Measurements from ENCODE around the gene EBF3.

Gene EBF3

DNA sequence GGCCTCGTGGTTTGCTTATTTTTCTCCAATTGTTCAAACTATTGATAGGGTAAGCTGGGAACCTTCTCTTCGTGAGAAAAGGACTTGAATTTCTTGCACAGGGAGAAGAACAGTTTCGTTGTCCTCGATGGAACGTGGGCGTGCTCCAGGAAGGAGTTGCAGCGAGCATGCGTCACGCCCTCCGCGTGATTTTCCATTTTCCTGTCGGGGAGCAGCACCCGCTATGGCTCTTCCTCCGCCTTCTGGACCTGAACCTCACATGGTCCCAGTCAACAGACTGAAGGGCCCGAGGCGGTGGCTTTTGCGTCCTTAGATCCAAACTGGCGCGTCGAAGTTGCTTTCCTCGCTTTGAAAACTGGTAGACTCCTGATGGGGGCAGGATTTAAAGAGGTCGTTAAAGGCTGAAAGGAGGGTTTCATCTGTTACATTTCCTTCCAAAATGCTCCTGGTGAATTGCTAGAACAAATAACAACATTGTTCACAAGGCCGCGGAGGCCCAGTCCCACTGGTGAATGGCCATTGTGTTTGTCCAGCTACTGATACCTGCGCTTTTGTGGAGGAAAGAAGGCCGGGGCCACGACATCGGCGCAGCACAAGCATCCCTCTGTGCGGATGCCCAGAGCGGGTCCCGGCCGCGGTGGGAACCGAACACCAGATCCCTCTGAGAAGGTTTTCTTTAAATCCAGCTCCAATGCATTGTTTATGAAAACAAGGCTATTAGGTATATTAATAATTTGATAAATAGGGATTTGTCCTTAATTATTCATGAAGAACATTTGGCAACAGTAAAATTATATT lies 75.9 kb downstream of the EBF3 start:
- DNase-seq (ENCODE audit: low spot score) = no peak

GRCh38 chr10:129887381-129887905 lies 76.6 kb downstream of the EBF3 start:
- no peak for DNase-seq (ENCODE audit: low spot score)

DNA sequence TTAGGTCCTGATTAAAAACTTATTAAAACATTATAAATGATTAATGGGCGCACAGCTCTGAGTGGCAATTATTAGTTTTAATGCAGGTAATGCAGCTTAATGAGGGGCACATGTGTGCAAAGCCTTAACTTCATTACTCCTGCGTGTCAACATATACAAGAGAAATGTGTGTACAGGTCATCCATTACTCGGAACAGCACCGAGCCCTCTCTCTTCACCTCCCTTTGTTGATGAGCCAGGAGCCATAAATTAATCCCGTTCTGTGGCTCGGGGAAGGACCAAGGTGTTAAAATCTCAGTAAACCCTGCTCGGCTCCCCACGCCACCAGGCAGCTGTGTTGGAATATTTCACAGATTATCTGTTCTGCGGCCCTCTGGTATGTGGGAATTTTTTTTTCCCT lies 77.8 kb downstream of the EBF3 start:
- DNase-seq (ENCODE audit: low spot score) = no peak

- DNase-seq (ENCODE audit: low spot score) = no peak
Measured at GRCh38 chr10:129885526-129885925, 78.5 kb downstream of the EBF3 start.

DNA sequence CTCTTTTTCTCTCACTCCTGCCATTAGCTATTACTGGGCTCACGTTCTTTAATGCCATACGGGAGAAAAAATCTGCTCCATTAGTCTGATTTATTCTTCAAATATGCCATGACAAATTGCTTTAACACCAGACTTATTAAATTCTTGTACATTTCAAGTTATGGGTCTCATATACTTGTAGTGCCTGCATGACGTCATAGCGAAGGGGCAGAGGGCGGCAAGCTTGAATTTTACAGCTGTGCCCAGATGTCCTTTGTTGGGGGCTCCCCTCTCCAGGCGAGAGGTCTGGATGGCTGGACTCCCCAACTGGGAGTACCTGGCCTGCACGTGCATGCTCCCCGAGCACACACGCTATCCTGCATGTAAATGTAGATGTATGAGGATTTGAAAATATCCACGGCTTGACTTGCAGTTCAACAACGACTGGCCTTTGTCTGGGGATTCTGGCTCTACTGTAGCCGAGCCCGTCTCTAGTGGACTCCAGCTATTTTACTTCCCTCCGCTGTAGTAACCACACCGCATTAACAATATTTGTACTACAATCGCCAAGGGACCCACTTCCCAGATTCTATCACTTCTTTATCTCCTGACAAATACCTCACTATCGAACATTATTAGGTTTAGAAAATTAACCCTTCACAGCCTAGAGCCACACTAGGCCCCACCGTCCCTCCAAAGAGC lies 79.5 kb downstream of the EBF3 start:
- no peak for DNase-seq (ENCODE audit: low spot score)

DNA sequence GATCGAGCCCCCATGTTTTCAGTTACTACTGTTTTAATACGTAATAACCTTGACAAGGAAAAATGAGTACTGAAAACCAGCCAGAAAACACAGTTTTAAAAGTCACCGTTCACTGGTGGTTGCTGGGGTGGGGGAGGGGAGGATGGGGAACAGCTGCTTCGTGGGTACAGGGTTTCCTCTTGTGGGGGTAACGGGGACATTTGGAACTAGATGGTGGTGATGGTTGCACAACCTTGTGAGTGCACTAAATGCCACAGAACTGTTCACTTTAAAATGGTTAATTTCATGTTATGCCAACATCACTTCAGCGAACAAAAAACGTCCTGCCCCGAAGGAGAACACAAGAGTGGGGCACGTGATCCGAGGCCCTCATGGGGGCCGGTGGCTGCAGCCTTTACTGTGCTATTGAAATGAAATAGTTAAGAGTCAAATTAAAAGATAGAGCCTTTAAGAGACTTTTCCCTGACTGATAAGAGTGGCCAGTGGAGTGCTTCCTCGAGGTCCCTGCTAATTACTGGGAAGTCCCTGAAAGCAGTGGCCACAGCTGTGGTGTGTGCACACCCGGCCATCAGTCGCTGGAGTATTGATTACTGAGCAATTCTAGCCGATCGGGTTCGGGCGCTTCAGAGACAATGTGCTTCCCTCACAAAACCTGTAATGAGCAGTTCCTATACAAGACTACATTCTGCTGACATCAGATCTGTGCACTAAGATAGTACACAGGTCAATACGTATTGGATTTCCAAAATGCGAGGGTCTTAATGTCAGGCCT lies 80.3 kb downstream of the EBF3 start:
- DNase-seq (ENCODE audit: low spot score) = no peak

DNA sequence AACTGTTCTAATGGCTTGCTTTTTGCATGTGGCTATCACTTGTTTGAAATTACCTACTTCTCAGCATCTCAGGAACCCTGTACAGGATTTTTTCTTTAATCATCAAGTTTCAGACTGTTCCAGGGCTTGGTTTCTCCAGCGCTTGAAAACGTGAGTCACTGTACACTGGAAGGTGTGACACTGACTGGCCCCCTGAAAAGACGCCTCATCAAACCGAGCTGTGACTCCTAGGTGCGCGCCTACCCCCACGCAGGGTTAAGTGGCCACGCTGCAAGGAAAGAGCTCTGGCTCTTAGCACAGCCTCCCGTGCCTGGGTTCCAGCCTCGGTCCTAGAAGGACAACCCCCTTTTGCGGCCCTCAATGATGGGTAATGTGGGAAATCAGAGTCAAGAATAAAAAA lies 81.0 kb downstream of the EBF3 start:
- DNase-seq (ENCODE audit: low spot score) = no peak

- DNase-seq (ENCODE audit: low spot score) = no peak
Measured at GRCh38 chr10:129882291-129883010, 81.6 kb downstream of the EBF3 start.

DNA sequence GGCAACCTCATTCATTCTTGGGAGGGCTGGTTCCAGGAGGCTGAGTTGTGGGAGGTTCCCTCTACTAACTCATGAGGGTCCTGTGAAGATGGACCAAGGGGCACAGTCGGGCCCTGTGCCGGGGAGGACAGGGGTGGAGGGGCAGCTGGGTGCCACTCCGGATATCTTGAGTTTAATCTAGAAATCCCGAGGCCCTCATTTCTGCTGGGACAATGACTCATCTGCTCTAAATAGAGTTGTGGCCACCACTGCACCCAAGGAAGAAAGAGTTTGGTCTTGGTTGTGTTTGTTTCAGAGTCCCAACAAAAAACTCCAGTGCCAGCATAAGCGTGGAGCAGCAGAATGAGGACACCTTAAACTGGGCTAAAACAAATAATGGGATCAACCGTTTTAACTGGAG lies 82.4 kb downstream of the EBF3 start:
- DNase-seq (ENCODE audit: low spot score) = no peak

DNA sequence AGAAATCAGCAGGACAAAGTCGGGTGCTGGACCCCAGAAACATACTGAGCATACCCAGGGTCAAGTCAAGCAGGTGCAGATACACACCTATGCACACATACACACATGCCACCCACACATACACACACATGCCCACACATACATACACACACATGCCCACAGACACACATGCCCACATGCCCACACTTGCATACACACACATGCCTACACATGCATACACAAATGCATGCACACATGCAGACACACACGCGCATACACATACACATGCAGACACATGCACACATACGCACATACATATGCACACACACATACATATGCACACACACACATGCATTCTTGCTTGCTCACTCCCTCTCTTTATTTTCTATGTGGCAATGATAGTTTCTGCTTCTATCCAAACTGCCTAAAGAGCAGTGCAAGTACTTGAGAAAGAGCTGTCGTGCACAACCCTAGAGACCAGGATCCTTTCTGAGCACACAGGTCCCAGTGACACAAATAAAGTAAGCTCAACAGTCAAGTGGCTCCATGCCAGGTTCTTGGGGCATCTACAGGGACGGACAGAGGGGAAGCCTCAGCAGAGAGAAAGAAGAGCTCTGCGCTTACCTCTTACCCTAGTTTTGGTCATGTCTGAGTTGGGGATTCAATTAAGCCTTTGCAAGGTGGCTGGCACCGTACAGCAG lies 83.7 kb downstream of the EBF3 start:
- DNase-seq (ENCODE audit: low spot score) = no peak

GRCh38 chr10:129879655-129880054 lies 84.4 kb downstream of the EBF3 start:
- no peak for DNase-seq (ENCODE audit: low spot score)

- no peak for DNase-seq (ENCODE audit: low spot score)
Measured at GRCh38 chr10:129878835-129879234, 85.2 kb downstream of the EBF3 start.

DNA sequence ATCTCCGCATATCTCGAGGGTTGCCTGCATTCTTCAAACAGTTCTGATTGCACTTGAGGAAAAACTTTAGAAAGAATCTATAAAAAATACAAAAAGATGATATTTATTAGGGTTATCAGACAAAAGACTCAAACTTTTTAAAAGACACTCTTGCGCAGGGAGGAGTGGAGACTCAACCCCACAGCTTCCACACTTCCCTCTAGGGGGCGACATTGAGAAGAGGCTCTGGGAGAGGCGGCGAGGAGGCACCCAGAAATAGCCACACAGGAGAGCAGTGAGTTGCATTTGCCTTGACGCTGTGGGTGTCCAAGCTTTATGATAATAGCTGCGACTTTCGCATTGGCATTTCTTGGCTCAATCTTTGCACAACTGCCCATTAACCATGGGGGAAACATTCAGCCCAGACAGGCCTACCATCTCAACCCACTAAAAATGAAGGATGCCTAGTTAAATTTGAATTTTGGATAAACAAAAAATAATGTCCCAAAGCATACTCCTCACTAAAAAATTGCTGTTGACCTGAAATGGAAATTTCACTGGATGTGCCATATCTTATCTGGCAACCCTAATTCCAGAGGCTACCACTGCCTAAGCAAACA lies 86.2 kb downstream of the EBF3 start:
- DNase-seq (ENCODE audit: low spot score) = no peak

- no peak for DNase-seq (ENCODE audit: low spot score)
Measured at GRCh38 chr10:129876838-129877237, 87.2 kb downstream of the EBF3 start.

GRCh38 chr10:129875993-129876726 lies 87.9 kb downstream of the EBF3 start:
- no peak for DNase-seq (ENCODE audit: low spot score)

- DNase-seq (ENCODE audit: low spot score) = no peak
Measured at GRCh38 chr10:129873351-129873750, 90.7 kb downstream of the EBF3 start.

DNA sequence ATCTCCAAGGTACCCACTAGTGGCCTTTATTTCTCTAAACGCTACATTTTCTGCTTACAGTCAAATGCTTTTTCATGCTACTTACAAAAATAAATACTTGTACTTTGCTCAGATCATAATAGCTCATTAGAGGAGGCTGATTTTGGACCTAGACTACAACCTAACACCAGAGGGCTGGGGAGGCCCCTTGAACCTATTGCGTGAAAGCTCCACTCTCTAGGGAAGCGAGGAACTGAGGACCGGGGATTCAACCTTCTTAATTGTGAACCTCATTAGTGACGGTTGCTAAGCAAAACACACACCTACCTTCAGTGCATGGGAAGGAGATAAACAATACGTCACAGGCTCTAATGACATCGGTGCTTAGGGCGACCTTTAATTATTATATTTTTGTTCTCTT lies 92.1 kb downstream of the EBF3 start:
- no peak for DNase-seq (ENCODE audit: low spot score)

GRCh38 chr10:129870961-129871621 lies 93.0 kb downstream of the EBF3 start:
- DNase-seq (ENCODE audit: low spot score) = no peak

GRCh38 chr10:129870474-129870757 lies 93.7 kb downstream of the EBF3 start:
- DNase-seq (ENCODE audit: low spot score) = no peak

Measured in pons (tissue), 1 donor.